Muscle of arm (tissue), 12 donors: ENCODE results near the gene NPW. TPM values are rescaled to one million over a fixed set of nuclear protein-coding genes. Genes with fewer than 3 reads are reported as not detected.
"Not testable (repeated sequence)": the region's sequence is repeated elsewhere in the genome, so short reads cannot be mapped to it uniquely, and the experiment has no call there.

Experiments
- DNase-seq: peaks from one replicate; pipeline ENCODE4 v3.0.0-alpha.2; 2013
- polyA plus RNA-seq, 12 donors: library from polyadenylated mRNA; unstranded; fragments of 120-200 nt; gene quantifications; one replicate each; pipeline ENCODE4 v1.2.1, GENCODE V29; 2013; ENCODE audit not compliant: insufficient read length in 12 of 12

The NPW gene
- polyA plus RNA-seq, 12 donors = 0.56 to 3.1 (median 1.5) TPM; not detected in 2

DNA sequence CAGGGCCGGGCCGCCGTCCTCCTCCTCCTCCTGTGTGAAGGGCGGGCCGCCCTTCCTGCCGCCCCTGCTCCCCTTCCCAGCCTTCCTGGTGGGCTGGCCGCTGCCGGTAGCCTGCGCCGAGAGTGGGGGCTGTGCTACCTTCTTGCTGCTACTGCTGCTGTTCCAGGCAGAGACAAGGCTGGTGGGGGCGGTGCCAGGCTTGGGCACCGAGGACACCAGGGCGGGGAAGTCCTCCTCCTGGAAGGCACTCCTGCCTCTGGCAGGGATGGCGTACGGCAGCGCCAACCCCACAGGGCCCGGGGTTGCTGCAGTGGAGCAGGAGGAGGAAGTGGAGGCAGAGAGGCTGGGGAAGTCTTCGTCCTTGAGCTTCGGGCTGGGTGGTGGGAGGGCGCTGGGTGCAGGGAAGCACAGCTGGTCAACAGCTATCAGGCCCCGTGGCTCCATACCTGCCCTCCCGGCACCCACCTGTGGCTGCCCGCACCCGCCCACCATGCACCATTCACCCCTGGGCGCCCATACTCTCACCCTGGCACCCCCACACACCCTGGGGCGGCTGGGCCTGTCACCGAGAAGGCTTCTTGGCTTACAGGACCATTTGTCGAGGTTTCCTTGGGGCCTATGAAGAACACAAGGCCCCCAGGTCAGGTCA lies 19.6 kb upstream of the NPW start:
- DNase-seq = no peak

DNA sequence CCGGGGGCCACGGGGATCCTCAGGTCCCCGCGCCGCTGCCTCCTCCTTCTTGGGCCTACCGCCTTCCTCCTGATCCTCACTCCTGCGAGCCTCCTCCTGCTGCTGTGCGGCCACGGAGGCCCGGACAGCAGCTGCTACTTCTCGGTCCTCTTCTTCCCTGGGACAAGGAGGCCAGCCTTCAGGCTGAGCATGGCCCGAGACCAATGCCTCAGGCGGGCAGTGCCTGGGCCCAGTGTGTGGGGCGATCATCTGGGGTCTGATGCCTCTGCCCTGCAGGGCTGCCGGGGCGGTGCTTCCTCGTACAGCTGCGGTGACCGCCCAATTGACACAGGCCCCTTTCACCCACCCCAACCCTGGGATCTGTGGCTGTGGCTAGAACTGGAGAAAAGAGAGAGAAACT lies 18.6 kb upstream of the NPW start:
- no peak for DNase-seq

- DNase-seq = no peak
Observed at GRCh38 chr16:2001456-2002355, 17.9 kb upstream of the NPW start.

DNA sequence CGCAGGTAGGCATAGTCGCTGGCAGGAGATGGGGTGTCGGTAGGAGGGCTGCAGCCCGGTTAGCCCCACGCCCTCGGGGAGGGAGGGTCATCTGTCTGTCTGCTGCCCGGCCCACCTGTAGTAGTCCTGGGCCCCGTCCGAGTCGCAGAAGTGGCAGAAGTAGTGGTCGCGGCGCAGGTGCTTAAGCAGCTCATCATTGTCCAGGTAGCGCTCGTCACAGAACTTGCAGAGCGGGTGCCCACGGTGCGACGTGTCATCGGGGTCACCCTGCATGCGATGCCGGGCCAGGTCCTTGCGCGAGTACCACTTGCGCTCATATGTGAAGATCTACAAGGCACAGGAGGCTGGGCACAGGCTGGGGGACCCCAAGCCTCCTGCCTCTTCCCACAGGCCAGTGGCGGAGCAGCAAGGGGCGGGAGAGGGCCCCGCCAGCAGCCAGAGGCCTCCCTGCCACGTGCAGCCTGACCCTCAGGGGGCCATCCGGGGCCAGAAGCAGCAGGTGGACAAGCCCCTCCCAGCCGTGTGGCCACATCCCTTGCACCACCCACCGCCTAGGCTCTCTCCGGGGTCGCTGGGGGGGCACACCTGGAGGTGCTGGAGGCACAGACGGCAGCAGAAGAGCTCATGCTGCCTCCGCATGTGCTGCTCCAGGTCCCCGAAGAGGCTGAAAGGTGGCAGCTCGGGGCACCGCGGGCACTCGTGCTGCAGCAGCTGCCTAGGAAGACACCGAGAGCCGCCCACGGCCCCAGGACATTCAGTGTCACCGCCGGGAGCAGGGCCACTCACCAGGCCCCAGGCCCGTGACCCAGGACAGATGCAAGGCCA lies 17.0 kb upstream of the NPW start:
- no peak for DNase-seq

DNA sequence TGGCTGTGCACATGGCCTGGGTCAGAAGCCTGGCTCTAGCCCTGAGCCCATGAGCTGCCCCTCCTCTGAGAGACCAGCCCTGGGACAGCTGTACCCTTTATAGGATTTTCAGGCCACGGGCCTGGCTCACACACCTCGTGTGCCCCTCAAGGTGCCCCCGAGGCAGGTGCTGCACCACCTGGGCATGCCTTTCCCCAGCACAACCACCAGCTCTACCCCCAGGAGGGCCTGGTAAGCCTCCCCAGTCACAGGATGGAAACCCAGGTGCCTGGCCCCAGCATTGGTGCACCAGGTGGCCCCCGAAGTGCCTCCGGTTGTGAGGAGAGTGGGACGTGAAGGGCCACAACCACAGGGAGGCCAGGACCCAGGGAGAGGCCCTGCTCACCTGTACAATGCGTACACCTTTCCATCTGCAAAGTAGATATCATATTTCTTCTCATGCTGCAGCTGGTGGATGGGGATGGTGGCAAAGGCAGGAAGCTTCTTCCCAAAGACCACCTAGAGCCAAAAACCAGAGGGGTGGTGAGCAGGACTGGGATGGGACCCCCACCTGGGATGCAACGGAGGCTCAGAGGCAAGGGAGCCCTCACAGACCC lies 16.3 kb upstream of the NPW start:
- no peak for DNase-seq

DNA sequence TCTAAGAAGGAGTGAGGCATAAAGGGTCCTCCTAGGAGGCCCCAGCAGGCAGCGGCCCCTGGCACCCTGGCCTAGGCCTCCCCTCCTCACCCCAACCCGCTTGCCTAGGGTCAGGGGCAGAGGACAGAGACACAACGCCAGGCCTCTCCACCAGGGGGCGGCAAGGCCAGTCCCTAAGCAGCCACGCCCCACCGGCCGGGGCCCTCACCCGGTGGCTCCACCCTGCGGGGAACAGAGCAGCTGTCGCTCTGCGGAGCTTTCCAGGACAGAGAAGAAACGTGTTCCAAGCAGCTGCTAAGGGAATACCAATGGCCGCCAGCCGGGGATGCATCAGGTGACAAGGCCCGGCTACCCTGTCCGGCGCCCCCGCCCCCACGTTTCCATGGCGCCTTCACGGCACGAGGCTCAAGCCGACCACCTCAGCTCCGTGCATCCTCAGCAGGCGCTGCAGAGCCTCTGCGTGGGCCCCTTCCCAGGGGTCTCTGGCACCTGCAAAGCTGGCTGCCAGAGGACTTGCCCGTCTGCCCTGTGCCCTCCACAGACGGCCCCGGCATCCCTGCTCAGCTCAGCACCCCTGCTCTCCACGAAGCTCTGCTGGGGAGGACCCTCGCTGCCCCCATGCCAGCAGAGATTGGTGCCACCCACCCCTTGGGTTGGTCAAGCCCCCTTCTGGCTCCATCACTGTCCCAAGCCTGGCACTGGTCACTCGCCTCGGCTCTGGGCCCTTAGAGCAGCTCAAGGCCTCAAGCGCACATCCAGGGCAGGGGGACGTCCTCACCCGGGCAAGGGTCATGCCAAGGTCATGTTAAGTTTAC lies 15.6 kb upstream of the NPW start:
- peak; percentile 84 for DNase-seq

- DNase-seq = no peak
Observed at GRCh38 chr16:2004795-2005517, 14.6 kb upstream of the NPW start.

DNA sequence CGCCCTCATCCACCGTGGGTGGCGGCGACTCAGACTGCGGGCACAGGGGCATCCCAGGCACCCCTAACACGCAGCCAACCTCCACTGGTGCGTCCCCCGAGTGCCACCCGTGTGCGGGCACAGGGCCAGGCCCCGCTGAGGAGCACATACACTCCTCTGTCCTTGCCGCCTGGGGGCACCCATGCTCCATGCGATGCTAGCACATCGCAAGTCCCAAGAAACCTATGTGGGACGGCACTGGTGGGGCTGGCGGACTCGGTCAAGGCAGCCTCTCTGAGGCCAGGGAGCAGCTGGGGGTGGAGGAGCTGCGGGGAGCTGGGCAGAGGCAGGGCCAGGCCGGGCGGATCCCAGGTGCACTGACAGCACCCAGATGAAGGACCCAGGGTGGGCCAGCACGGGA lies 13.9 kb upstream of the NPW start:
- DNase-seq = no peak

DNA sequence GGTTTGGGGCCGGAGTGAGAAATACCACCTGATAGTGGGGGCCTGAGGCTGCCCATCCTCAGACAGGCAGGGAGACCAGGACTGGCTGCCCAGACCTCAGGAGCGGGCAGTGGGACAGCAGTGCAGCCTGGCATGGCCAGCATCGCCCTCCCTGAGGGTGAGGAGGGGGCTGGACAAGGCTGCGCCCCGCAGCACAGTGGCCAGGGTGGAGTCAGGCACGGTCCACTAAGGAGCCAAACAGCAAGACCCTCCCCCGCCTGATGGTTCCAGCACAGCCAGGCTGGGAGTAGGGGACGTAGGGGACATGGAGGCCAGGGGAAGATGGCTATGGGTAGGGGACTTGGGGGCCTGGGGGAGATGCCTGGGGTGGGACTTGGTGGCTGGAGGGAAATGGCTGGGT lies 13.3 kb upstream of the NPW start:
- no peak for DNase-seq

GRCh38 chr16:2007081-2007836 lies 12.3 kb upstream of the NPW start:
- no peak for DNase-seq

DNA sequence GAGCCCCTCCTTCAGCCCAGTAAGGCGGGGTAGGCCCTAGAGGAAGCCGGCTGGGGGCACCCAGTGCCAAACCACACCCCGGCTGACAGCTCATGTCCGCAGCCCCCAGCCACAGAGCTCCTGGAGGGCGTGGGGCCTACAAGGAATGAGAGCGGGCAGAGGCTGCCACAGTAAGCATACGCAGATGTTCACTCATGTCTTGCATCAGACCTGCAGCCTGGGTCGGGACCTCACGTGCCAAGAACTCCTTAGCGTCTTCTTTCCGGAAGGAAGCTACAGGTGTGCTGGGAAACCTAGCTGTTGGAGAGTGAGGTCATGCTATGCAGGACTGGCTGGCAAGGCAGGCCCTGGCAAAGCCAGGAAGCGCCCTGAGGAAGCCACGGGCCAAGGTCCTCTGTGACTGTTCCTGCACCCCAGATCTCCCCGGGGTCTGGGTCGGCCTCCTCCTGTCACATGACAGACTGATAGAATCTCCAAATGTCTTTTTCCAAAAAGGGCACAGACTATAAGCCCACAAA lies 11.5 kb upstream of the NPW start:
- DNase-seq = no peak

DNA sequence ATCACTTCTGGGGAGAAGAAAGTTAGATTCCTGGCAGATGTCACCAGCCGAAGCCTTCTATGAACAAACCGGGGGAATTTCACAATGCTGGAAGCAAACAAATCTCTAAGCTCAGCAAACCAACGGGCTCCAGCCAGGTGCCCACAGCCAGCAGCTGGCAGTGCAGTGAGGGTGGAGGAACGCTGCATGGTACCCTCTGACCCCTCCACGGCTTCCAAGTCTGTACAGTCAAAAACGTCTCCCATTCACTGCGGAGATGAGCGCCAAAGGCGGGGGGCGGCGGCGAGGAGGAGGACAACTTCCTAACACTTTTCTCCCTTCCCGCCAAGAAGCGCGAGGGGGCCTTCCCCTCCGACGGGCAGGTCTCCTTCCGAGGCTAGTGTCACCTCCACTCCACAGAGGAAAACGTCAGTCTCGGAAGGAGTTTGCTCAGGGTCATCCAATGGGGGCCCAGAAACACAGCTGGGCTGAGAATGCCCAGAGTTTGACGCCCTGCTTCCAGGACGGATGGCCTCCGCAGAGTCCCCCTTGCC lies 10.9 kb upstream of the NPW start:
- no peak for DNase-seq

- no peak for DNase-seq
Observed at GRCh38 chr16:2009164-2009711, 10.3 kb upstream of the NPW start.

DNA sequence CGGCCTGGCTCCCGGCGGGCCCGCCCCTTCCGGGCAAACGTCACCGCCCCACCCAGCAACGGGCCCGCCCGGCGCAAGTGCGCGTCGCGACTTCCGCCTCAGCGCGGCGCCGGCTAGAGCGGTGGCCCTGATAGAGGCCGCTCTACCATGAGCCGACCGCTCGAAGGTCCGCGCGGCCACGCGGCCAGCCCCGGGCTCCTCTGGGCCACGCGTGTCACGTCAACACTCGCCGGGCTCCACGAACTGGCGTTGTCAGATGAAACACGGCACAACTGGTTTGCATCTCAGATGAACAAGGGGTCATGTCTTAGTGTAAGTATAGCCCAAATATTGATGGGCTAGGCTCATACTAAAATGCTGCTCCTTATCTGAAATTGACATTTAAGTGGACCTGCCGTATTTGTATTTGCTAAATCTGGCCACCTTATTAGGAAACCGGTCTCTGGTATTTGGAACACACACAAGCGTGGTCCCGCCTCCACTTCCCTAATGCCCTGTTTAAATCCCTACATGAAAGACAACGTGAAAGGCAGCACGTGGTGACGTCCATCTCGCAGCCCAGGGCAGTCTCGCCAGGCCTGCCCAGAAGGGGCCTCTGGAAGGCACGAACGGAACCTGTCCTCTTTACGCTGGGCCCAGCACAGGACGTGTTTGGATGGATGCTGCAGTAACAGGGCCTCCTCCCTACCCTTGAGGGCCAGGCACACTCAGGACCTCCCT lies 9.6 kb upstream of the NPW start, which contains the start of gene ZNF598:
Gene ZNF598, minus strand, starts transcription at position 31 of the 720 bp plus-strand sequence.
- peak; percentile 88 for DNase-seq

GRCh38 chr16:2011726-2012125 lies 7.9 kb upstream of the NPW start:
- not testable (repeated sequence) for DNase-seq

GRCh38 chr16:2013527-2013926 lies 6.1 kb upstream of the NPW start:
- no peak for DNase-seq

DNA sequence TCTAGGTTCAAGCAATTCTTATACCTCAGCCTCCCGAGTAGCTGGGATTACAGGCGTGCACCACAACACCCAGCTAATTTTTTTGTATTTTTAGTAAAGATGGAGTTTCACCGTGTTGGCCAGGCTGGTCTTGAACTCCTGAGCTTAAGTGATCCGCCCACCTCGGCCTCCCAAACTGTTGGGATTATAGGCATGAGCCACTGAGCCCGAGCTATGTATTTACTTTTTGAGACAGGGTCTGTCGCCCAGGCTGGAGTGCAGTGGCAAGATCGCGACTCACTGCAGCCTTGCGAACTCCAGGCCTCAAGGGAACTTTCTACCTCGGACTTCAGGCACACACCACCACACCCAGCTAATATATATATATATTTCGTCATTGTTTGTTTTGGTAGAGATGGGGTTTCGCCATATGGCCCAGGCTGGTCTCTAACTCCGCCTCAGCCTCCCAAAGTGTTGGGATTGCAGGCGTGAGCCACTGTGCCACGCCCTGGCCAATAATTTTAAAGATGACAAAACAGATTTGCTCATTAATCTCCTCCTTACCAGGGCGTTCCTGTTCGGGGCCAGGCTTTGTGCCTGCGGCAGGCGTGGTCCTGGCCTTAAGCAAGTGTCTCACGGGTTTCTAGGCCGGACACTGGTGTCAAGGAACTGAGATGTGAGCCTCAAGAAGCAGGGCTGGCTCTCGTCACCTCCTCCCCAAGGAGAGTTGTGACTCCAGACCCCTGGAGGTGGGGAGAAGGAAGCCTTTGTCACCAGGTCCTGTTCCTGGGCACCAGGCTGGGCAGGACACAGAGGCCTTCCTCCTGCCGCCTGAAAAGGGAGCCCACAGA lies 4.3 kb upstream of the NPW start:
- no peak for DNase-seq
